ENCODE measurements around the gene PBX4.
"Not testable (repeated sequence)": the region's sequence is repeated elsewhere in the genome, so short reads cannot be mapped to it uniquely, and the experiment has no call there.

The PBX4 gene

GRCh38 chr19:19626516-19627472, 8.3 kb upstream of the PBX4 start:
- DNase-seq = no peak

GRCh38 chr19:19624032-19624570, 5.6 kb upstream of the PBX4 start:
- no peak for DNase-seq

- DNase-seq = no peak
These were observed 4.9 kb upstream of the PBX4 start for GRCh38 chr19:19623383-19623782.

- DNase-seq = no peak
These were observed 1.3 kb upstream of the PBX4 start for GRCh38 chr19:19619849-19620210.

GRCh38 chr19:19619181-19619848, 828 bp upstream of the PBX4 start:
- DNase-seq = no peak

GRCh38 chr19:19615086-19615485, 3.4 kb downstream of the PBX4 start:
- DNase-seq = no peak

- no peak for DNase-seq
These were observed 5.0 kb downstream of the PBX4 start for GRCh38 chr19:19613506-19613905.

GRCh38 chr19:19610376-19611202, 7.9 kb downstream of the PBX4 start:
- no peak for DNase-seq

- DNase-seq = not testable (repeated sequence)
These were observed 11.8 kb downstream of the PBX4 start for GRCh38 chr19:19606686-19607085.

- DNase-seq = no peak
These were observed 12.5 kb downstream of the PBX4 start for GRCh38 chr19:19606021-19606420.

- DNase-seq = no peak
These were observed 15.7 kb downstream of the PBX4 start for GRCh38 chr19:19602713-19603324.

- DNase-seq = no peak
These were observed 16.3 kb downstream of the PBX4 start for GRCh38 chr19:19602136-19602712.

- no peak for DNase-seq
These were observed 17.6 kb downstream of the PBX4 start for GRCh38 chr19:19600793-19601330.

- not testable (repeated sequence) for DNase-seq
These were observed 19.6 kb downstream of the PBX4 start for GRCh38 chr19:19598728-19599451.

GRCh38 chr19:19597809-19598306, 20.6 kb downstream of the PBX4 start:
- DNase-seq = no peak

- DNase-seq = no peak
These were observed 23.3 kb downstream of the PBX4 start for GRCh38 chr19:19595171-19595701.

- no peak for DNase-seq
These were observed 24.1 kb downstream of the PBX4 start for GRCh38 chr19:19594381-19594780.

- no peak for DNase-seq
These were observed 25.8 kb downstream of the PBX4 start for GRCh38 chr19:19592690-19593089.

- DNase-seq = no peak
These were observed 27.2 kb downstream of the PBX4 start for GRCh38 chr19:19591133-19591825.

GRCh38 chr19:19588546-19588945, 29.9 kb downstream of the PBX4 start:
- no peak for DNase-seq

All from COR-L47 (cell line).